Measurements from ENCODE around the gene CAMK2B.

DNA sequence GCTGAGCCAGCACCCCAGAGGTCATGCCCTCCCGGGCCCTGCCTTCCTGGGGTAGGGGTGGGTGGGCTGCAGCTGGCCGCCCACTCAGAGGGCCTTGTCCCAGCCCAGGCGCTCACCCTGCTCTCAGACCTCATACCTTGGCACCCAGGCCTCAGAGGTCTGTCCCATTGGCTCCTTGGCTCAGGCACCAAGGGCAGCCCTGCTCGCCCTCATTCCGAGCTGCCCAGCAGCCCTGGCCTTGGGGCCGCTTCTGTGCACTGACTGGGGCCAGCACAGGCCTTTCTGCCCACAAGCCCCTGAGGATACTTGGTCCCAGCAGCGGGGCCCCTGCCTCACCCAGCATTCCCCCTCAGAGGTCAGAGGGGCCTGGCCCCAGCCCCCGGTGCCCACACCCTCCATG, 90.3 kb downstream of the CAMK2B start:
- TF ChIP-seq, protein P1, sequence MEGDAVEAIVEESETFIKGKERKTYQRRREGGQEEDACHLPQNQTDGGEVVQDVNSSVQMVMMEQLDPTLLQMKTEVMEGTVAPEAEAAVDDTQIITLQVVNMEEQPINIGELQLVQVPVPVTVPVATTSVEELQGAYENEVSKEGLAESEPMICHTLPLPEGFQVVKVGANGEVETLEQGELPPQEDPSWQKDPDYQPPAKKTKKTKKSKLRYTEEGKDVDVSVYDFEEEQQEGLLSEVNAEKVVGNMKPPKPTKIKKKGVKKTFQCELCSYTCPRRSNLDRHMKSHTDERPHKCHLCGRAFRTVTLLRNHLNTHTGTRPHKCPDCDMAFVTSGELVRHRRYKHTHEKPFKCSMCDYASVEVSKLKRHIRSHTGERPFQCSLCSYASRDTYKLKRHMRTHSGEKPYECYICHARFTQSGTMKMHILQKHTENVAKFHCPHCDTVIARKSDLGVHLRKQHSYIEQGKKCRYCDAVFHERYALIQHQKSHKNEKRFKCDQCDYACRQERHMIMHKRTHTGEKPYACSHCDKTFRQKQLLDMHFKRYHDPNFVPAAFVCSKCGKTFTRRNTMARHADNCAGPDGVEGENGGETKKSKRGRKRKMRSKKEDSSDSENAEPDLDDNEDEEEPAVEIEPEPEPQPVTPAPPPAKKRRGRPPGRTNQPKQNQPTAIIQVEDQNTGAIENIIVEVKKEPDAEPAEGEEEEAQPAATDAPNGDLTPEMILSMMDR (conservative IDR thresholded peaks at IDR 0.05) = no peak
- no peak for TF ChIP-seq ZFX (IDR thresholded peaks at IDR 0.05)
